ENCODE data around the gene ROBO1.

DNA sequence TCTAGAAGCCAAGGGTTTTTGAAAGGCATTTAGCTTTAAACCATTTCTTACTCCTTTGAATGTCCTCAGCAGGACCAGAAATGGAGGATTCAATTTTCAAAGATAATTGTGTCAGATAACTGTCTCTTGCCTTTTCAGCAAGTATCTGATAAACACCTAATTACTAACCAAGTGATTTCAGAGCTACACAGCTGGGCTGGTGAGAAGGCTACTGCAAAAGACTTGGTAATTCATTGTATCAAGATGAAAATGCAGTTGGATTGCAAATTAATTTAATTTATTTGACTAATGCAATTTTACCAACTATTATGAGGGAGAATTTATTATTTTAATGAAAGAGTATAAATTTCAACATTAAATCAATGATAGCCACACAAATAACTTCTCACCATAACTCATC is 165.4 kb downstream of the ROBO1 start:
- TF ChIP-seq, protein P1, sequence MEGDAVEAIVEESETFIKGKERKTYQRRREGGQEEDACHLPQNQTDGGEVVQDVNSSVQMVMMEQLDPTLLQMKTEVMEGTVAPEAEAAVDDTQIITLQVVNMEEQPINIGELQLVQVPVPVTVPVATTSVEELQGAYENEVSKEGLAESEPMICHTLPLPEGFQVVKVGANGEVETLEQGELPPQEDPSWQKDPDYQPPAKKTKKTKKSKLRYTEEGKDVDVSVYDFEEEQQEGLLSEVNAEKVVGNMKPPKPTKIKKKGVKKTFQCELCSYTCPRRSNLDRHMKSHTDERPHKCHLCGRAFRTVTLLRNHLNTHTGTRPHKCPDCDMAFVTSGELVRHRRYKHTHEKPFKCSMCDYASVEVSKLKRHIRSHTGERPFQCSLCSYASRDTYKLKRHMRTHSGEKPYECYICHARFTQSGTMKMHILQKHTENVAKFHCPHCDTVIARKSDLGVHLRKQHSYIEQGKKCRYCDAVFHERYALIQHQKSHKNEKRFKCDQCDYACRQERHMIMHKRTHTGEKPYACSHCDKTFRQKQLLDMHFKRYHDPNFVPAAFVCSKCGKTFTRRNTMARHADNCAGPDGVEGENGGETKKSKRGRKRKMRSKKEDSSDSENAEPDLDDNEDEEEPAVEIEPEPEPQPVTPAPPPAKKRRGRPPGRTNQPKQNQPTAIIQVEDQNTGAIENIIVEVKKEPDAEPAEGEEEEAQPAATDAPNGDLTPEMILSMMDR (optimal IDR thresholded peaks at IDR 0.05 in 1 of 3, IDR thresholded peaks at IDR 0.05 in 1 of 3, conservative IDR thresholded peaks at IDR 0.05 in 1 of 3; ENCODE audit: extremely low read depth in 1 of 3, insufficient read depth in 2 of 3, low read length in 3 of 3): no peak
- TF ChIP-seq EZH2 (IDR thresholded peaks at IDR 0.05; ENCODE audit: low read length): no peak
